GM23248 (cell line): ENCODE results near the gene CADPS. TPM values are rescaled to one million over a fixed set of nuclear protein-coding genes. Genes with fewer than 3 reads are reported as not detected.

ENCODE experiments used
- DNase-seq: peaks from one replicate; pipeline ENCODE4 v3.0.0-alpha.2; 2015
- H2AFZ ChIP-seq: fragments of 200-600 bp; sonication (generic); 2 replicates; pipeline ENCODE4 v1.6.1; 2016; ENCODE audit warnings: antibody characterized with exemption
- H3F3A ChIP-seq: fragments of 200-600 bp; sonication (generic); 2 replicates; pipeline ENCODE4 v1.6.1; 2016; ENCODE audit warnings: mild to moderate bottlenecking, antibody characterized with exemption, mixed run types; ENCODE audit not compliant: insufficient read depth
- H3K27ac ChIP-seq: fragments of 200-600 bp; sonication (generic); 2 replicates; pipeline ENCODE4 v1.5.1; 2016; ENCODE audit warnings: mild to moderate bottlenecking
- H3K27me3 ChIP-seq: fragments of 200-600 bp; sonication (generic); replicated peaks from 2 replicates; pipeline ENCODE4 v1.6.1; 2016; ENCODE audit warnings: mild to moderate bottlenecking; ENCODE audit not compliant: insufficient read depth
- H3K36me3 ChIP-seq: fragments of 200-600 bp; sonication (generic); 2 replicates; pipeline ENCODE4 v1.6.1; 2016; ENCODE audit warnings: low read depth, mild to moderate bottlenecking
- H3K4me1 ChIP-seq: fragments of 200-600 bp; sonication (generic); 2 replicates; pipeline ENCODE4 v1.6.1; 2016; ENCODE audit warnings: mild to moderate bottlenecking; ENCODE audit not compliant: insufficient read depth
- H3K4me2 ChIP-seq: fragments of 200-600 bp; sonication (generic); one replicate; pipeline ENCODE4 v1.6.1; 2016; ENCODE audit warnings: mild to moderate bottlenecking; ENCODE audit not compliant: unreplicated experiment
- H3K4me3 ChIP-seq: fragments of 200-600 bp; sonication (generic); 2 replicates; pipeline ENCODE4 v1.5.1; 2016; ENCODE audit warnings: mild to moderate bottlenecking
- H3K79me2 ChIP-seq: fragments of 200-600 bp; sonication (generic); 2 replicates; pipeline ENCODE4 v1.6.1; 2016; ENCODE audit warnings: mild to moderate bottlenecking; ENCODE audit not compliant: insufficient read depth
- H3K9ac ChIP-seq: fragments of 200-600 bp; sonication (generic); 2 replicates; pipeline ENCODE4 v1.6.1; 2016; ENCODE audit warnings: mild to moderate bottlenecking
- H3K9me2 ChIP-seq: fragments of 200-600 bp; sonication (generic); 2 replicates; pipeline ENCODE4 v1.6.1; 2016; ENCODE audit warnings: mixed run types, mild to moderate bottlenecking, moderate library complexity; ENCODE audit not compliant: insufficient read depth
- H3K9me3 ChIP-seq: fragments of 200-600 bp; sonication (generic); one replicate; pipeline ENCODE4 v1.6.1; 2017; ENCODE audit warnings: low read depth
- H4K20me1 ChIP-seq: fragments of 200-600 bp; sonication (generic); 2 replicates; pipeline ENCODE4 v1.6.0; 2016; ENCODE audit not compliant: insufficient read depth
- EZH2 ChIP-seq: fragments of 200-600 bp; sonication (generic); IDR thresholded peaks from 2 replicates; pipeline ENCODE4 v1.6.1; 2018; ENCODE audit warnings: antibody characterized with exemption, mild to moderate bottlenecking; ENCODE audit not compliant: insufficient read depth, poor library complexity, severe bottlenecking
- EZH2phosphoT487 ChIP-seq: fragments of 200-600 bp; sonication (generic); IDR thresholded peaks from 2 replicates; pipeline ENCODE4 v1.6.1; 2018; ENCODE audit warnings: antibody characterized with exemption, moderate library complexity, mild to moderate bottlenecking, low read depth; ENCODE audit not compliant: insufficient read depth
- WGBS, 2 experiments: methylation state at CpG; one replicate each; pipeline ENCODE4 v1.1.6; 2015 to 2017; ENCODE audit warnings: low lambda C conversion rate in 2 of 2, low coverage in 1 of 2; ENCODE audit errors: missing lambda C conversion rate in 2 of 2; 5-methylcytosine and 5-hydroxymethylcytosine counted together
- in situ Hi-C: fragments of 300-500 bp; cut with MboI; formaldehyde crosslinking; loops from 2 replicates; pipeline ENCODE4 v1.15.0; 2020
- polyA plus RNA-seq: library from polyadenylated mRNA; unstranded; fragments of >200 nt; fragmentation: Nextera tagmentation; extraction: Ambion mirVana; gene quantifications from 2 replicates; pipeline ENCODE4 v1.2.1, GENCODE V29; 2016
- total RNA-seq: library from RNA; depleted of rRNA; stranded (reverse); fragments of >200 nt; shearing (Covaris generic); gene quantifications from 2 replicates; pipeline ENCODE4 v1.2.3, GENCODE V29; 2014; rRNA removed

Gene CADPS
- total RNA-seq, result 4.1 and 11.4 TPM in 2 replicates
- polyA plus RNA-seq, result 1.6 and 3.0 TPM in 2 replicates

GRCh38 chr3:62874711-62875557, at the start of gene CADPS:
TSS of gene CADPS (minus strand) at chr3:62875416. CDS start at chr3:62875029, 387 bp downstream.
- TF ChIP-seq EZH2, result no peak
- no peak for TF ChIP-seq EZH2phosphoT487
- H3K27ac ChIP-seq, result no peak within 1 kb of the TSS
- H3K9me3 ChIP-seq, result no peaks in the 10 kb centered on the region
- no peaks in the 10 kb centered on the region for H3K79me2 ChIP-seq
- WGBS, 2 experiments, result 0 to 1% methylated on average over 39 to 66 of the region's 85 CpGs
- 0 out of 2 replicates have a peak, but pooled peaks cover 15% of the 10 kb centered on the region for H3K27me3 ChIP-seq
- H3K4me1 ChIP-seq, result peaks cover 23% of the 10 kb centered on the region
- peak within 1 kb of the TSS; percentile 82 for H2AFZ ChIP-seq
- DNase-seq, result peak; percentile 78
- H3K4me3 ChIP-seq, result peak within 1 kb of the TSS; percentile 75
- H4K20me1 ChIP-seq, result no peaks in the 10 kb centered on the region
- H3F3A ChIP-seq, result no peaks in the 10 kb centered on the region
- in situ Hi-C loops, result no loop called here
- H3K9ac ChIP-seq, result peak within 1 kb of the TSS; percentile 14; the same call in 1 of the 2 replicates
- H3K4me2 ChIP-seq, result peak within 1 kb of the TSS; percentile 87
- no peaks in the 10 kb centered on the region for H3K36me3 ChIP-seq
- H3K9me2 ChIP-seq, result no peaks in the 10 kb centered on the region

- H3K4me2 ChIP-seq, result no peak overlapping the region
- no peaks in the 10 kb centered on the region for H3K79me2 ChIP-seq
- H3K9me3 ChIP-seq, result no peaks in the 10 kb centered on the region
- H3K36me3 ChIP-seq, result no peaks in the 10 kb centered on the region
- H3K9me2 ChIP-seq, result peaks cover 4% of the 10 kb centered on the region; the same call in 1 of the 2 replicates
- H3K27ac ChIP-seq, result no peak overlapping the region
- TF ChIP-seq EZH2phosphoT487 (no peak), EZH2 (no peak)
- H3K9ac ChIP-seq, result no peak overlapping the region
- H3F3A ChIP-seq, result peaks cover 24% of the 10 kb centered on the region
- no peak overlapping the region for H2AFZ ChIP-seq
- in situ Hi-C loops, result no loop called here
- H4K20me1 ChIP-seq, result no peaks in the 10 kb centered on the region
- peaks cover 19% of the 10 kb centered on the region for H3K4me1 ChIP-seq
- 18 to 22% methylated on average over 2 of the region's 2 CpGs for WGBS, 2 experiments
- H3K27me3 ChIP-seq, result no peaks in the 10 kb centered on the region
- H3K4me3 ChIP-seq, result no peak overlapping the region
- DNase-seq, result peak; percentile 56
These were observed 47.9 kb upstream of the CADPS start for GRCh38 chr3:62923066-62923465.

GRCh38 chr3:62922326-62922725, 47.1 kb upstream of the CADPS start:
- WGBS, 2 experiments, result 0% methylated on average over 2 of the region's 2 CpGs
- Histone ChIP-seq H2AFZ (no peak overlapping the region), H4K20me1 (no peaks in the 10 kb centered on the region), H3K36me3 (no peaks in the 10 kb centered on the region), H3K79me2 (no peaks in the 10 kb centered on the region), H3K4me1 (peaks cover 19% of the 10 kb centered on the region), H3K27ac (no peak overlapping the region), H3K27me3 (no peaks in the 10 kb centered on the region), H3K9ac (no peak overlapping the region), H3K9me3 (no peaks in the 10 kb centered on the region), H3K9me2 (no peaks in the 10 kb centered on the region), H3K4me3 (no peak overlapping the region), H3F3A (peaks cover 24% of the 10 kb centered on the region), H3K4me2 (peak overlapping the region; percentile 21)
- DNase-seq, result peak; percentile 60
- no peak for TF ChIP-seq EZH2
- no peak for TF ChIP-seq EZH2phosphoT487
- in situ Hi-C loops, result no loop called here

- H3K4me1 ChIP-seq, result peaks cover 19% of the 10 kb centered on the region
- H3K4me3 ChIP-seq, result no peak overlapping the region
- in situ Hi-C loops, result no loop called here
- no peaks in the 10 kb centered on the region for H3K9me2 ChIP-seq
- H3K9me3 ChIP-seq, result no peaks in the 10 kb centered on the region
- H3K36me3 ChIP-seq, result no peaks in the 10 kb centered on the region
- no peak for DNase-seq
- no peak overlapping the region for H3K9ac ChIP-seq
- TF ChIP-seq EZH2phosphoT487 (no peak), EZH2 (no peak)
- H3K79me2 ChIP-seq, result no peaks in the 10 kb centered on the region
- no peak overlapping the region for H2AFZ ChIP-seq
- H3K27me3 ChIP-seq, result no peaks in the 10 kb centered on the region
- no peaks in the 10 kb centered on the region for H4K20me1 ChIP-seq
- H3K27ac ChIP-seq, result no peak overlapping the region
- no peak overlapping the region for H3K4me2 ChIP-seq
- peaks cover 24% of the 10 kb centered on the region for H3F3A ChIP-seq
These were observed 45.2 kb upstream of the CADPS start for GRCh38 chr3:62920466-62920784.
